GM12878 (cell line): ENCODE results near the gene DNAJC12. TPM values are rescaled to one million over a fixed set of nuclear protein-coding genes. Genes with fewer than 3 reads are reported as not detected.

Experiments
- ATAC-seq: fragments of 200-7000 bp; cut with Tn5 transposase; 3 replicates; pipeline ENCODE4 v1.9.1; 2020; ENCODE audit warnings: mild to moderate bottlenecking, moderate library complexity
- Bru-seq: library from RNA; stranded (reverse); fragments of 400-500 nt; gene quantifications from one replicate; lab custom pipeline; 2021; lab: Mats Ljungman, UMichigan
- BruChase-seq, 2 experiments: library from RNA; stranded (reverse); fragments of 400-500 nt; gene quantifications; one replicate each; lab custom pipeline; 2021; lab: Mats Ljungman, UMichigan
- BruUV-seq: library from RNA; stranded (reverse); fragments of 400-500 nt; replicated peaks from 2 replicates; lab custom pipeline; 2021; lab: Mats Ljungman, UMichigan
- CTCF ChIA-PET: fragments of 300-600 bp; sonication (Branson Sonifier 250); formaldehyde crosslinking; extraction: SDS; loops from one replicate; lab custom pipeline; 2021; ENCODE audit warnings: inconsistent platforms; lab: Yijun Ruan, JAX
- POLR2A ChIA-PET: fragments of 350-600 bp; formaldehyde crosslinking; extraction: SDS; loops from one replicate; lab custom pipeline; 2021; ENCODE audit warnings: inconsistent platforms; lab: Charles Lee
- RAD21 ChIA-PET: fragments of 300-600 bp; sonication (Branson Sonifier 250); formaldehyde crosslinking; loops from one replicate; lab custom pipeline; 2023; ENCODE audit warnings: antibody characterized with exemption; ENCODE audit not compliant: unreplicated experiment; lab: Charles Lee
- SMC1A ChIA-PET: fragments of 300-600 bp; sonication (Branson Sonifier 250); formaldehyde crosslinking; loops from one replicate; lab custom pipeline; 2023; ENCODE audit not compliant: unreplicated experiment, uncharacterized antibody; lab: Charles Lee
- DNase-seq: peaks from one replicate; pipeline ENCODE4 v3.0.0-alpha.2; 2011; ENCODE audit warnings: low read depth, low spot score
- FAIRE-seq: peaks from 3 replicates; lab custom pipeline; 2011; peaks lifted over from hg19 to GRCh38; lab: Jason Lieb, UNC
- H2AFZ ChIP-seq: 2 replicates; pipeline ENCODE4 v1.6.0; 2011; ENCODE audit warnings: low read depth, low read length, control low read depth; ENCODE audit not compliant: control insufficient read depth
- H3K27ac ChIP-seq: 2 replicates; pipeline ENCODE4 v1.5.1; 2011; ENCODE audit warnings: control low read depth; ENCODE audit not compliant: control insufficient read depth, insufficient read depth
- H3K27me3 ChIP-seq, 2 experiments: replicated peaks in 1 of 2; 2 replicates each; pipeline versions ENCODE4 v1.6.0 to v1.6.1; 2011; ENCODE audit warnings: low read length in 1 of 2; ENCODE audit not compliant: control insufficient read depth in 2 of 2, insufficient read depth in 2 of 2
- H3K36me3 ChIP-seq, 2 experiments: 2 replicates each; pipeline ENCODE4 v1.5.1; 2011; ENCODE audit warnings: low read length in 1 of 2; ENCODE audit not compliant: control insufficient read depth in 2 of 2, insufficient read depth in 2 of 2
- H3K4me1 ChIP-seq: 2 replicates; pipeline ENCODE4 v1.6.1; 2011; ENCODE audit warnings: mild to moderate bottlenecking, low read length, moderate library complexity, mixed read lengths; ENCODE audit not compliant: control insufficient read depth, insufficient read depth
- H3K4me2 ChIP-seq: 2 replicates; pipeline ENCODE4 v1.6.0; 2011; ENCODE audit warnings: control low read depth; ENCODE audit not compliant: control insufficient read depth, insufficient read depth
- H3K4me3 ChIP-seq: fragments of 200-600 bp; sonication (generic); 2 replicates; pipeline ENCODE4 v1.5.1; 2016
- H3K79me2 ChIP-seq: 2 replicates; pipeline ENCODE4 v1.6.0; 2011; ENCODE audit warnings: low read length; ENCODE audit not compliant: control insufficient read depth, insufficient read depth
- H3K9ac ChIP-seq: 2 replicates; pipeline ENCODE4 v1.8.0; 2011; ENCODE audit warnings: low read length, control low read depth, mixed read lengths; ENCODE audit not compliant: control insufficient read depth, insufficient read depth
- H3K9me3 ChIP-seq: replicated peaks from 3 replicates; pipeline ENCODE4 v1.5.1; 2011; ENCODE audit warnings: mild to moderate bottlenecking, low read length; ENCODE audit not compliant: control insufficient read depth, insufficient read depth
- H4K20me1 ChIP-seq: 2 replicates; pipeline ENCODE4 v1.6.0; 2011; ENCODE audit not compliant: control insufficient read depth, insufficient read depth
- CREM ChIP-seq: IDR thresholded peaks from 2 replicates; pipeline ENCODE4 v1.6.1; 2014; ENCODE audit warnings: antibody characterized with exemption, low read depth
- HCFC1 ChIP-seq: fragments of 150-350 bp; IDR thresholded peaks from 2 replicates; pipeline ENCODE4 v1.6.1; 2014; ENCODE audit warnings: low read length
- IKZF1 ChIP-seq: fragments of 450-650 bp; conservative IDR thresholded peaks from 2 replicates; pipeline ENCODE4 v1.6.1; 2017; ENCODE audit warnings: antibody characterized with exemption, mild to moderate bottlenecking
- NFYB ChIP-seq: IDR thresholded peaks from 2 replicates; pipeline ENCODE4 v1.6.1; 2011; ENCODE audit warnings: low read depth, mild to moderate bottlenecking, low read length, improper control_type of control experiment, moderate library complexity; ENCODE audit not compliant: insufficient read depth
- RAD51 ChIP-seq: fragments of 450-650 bp; IDR thresholded peaks from 2 replicates; pipeline ENCODE4 v1.6.1; 2016; ENCODE audit warnings: moderate library complexity, mild to moderate bottlenecking, inconsistent platforms
- RBBP5 ChIP-seq: fragments of 200-600 bp; sonication (generic); conservative IDR thresholded peaks from 2 replicates; pipeline ENCODE4 v1.6.1; 2016
- RFX5 ChIP-seq: IDR thresholded peaks from 2 replicates; pipeline ENCODE4 v1.6.1; 2011; ENCODE audit warnings: low read depth, low read length, improper control_type of control experiment
- SIX5 ChIP-seq: IDR thresholded peaks from 2 replicates; pipeline ENCODE4 v1.6.1; 2011; ENCODE audit warnings: mild to moderate bottlenecking, low read depth, low read length, moderate library complexity; ENCODE audit not compliant: severe bottlenecking
- SRF ChIP-seq, 2 experiments: IDR thresholded peaks; 2 replicates each; pipeline ENCODE4 v1.6.1; 2011; ENCODE audit warnings: low read depth in 2 of 2, low read length in 2 of 2, mild to moderate bottlenecking in 1 of 2, moderate library complexity in 1 of 2
- TAF1 ChIP-seq: IDR thresholded peaks from 2 replicates; pipeline ENCODE4 v1.6.1; 2011; ENCODE audit warnings: mild to moderate bottlenecking, low read depth, low read length, borderline replicate concordance
- USF2 ChIP-seq: IDR thresholded peaks from 2 replicates; pipeline ENCODE4 v1.6.1; 2011; ENCODE audit warnings: low read depth, low read length, improper control_type of control experiment, borderline replicate concordance
- ZNF592 ChIP-seq: fragments of 450-650 bp; IDR thresholded peaks from 2 replicates; pipeline ENCODE4 v1.6.1; 2017; ENCODE audit warnings: mild to moderate bottlenecking, moderate library complexity
- WGBS: methylation state at CpG from one replicate; pipeline ENCODE4 v1.1.6; 2016; ENCODE audit warnings: low lambda C conversion rate; ENCODE audit not compliant: insufficient replicate concordance, insufficient coverage; ENCODE audit errors: missing lambda C conversion rate; 5-methylcytosine and 5-hydroxymethylcytosine counted together
- in situ Hi-C: fragments of 300-500 bp; cut with MboI; formaldehyde crosslinking; loops from 9 replicates; pipeline ENCODE4 v1.14.3; 2018; ENCODE audit warnings: mixed read lengths
- intact Hi-C: fragments of 100-400 bp; cut with micrococcal nuclease; formaldehyde crosslinking; loops from one replicate; pipeline ENCODE4 v1.14.2; 2022; ENCODE audit not compliant: unreplicated experiment
- long read RNA-seq, 2 experiments: library from polyadenylated mRNA; unstranded; transcript quantifications; one replicate each; pipeline ENCODE4 v2.0.0, GENCODE V29; 2019 to 2020
- polyA minus RNA-seq, 3 experiments: library from RNA; depleted of rRNA, polyadenylated mRNA; stranded (reverse); fragments of >200 nt; gene quantifications; 2 replicates each; pipeline ENCODE4 v1.2.3, GENCODE V29; 2011
- polyA plus RNA-seq, 11 experiments: library from polyadenylated mRNA; depleted of rRNA in 4 of 11; unstranded in 6 of 11; stranded (reverse) in 5 of 11; fragments of >200 nt; fragmentation: Nextera tagmentation in 4 of 11; fragmentation: Illumina TruSeq in 1 of 11; extraction: Ambion mirVana in 4 of 11; extraction: Trizol in 1 of 11; gene quantifications; 1 replicate in 1 of 11; 2 replicates in 10 of 11; pipeline versions ENCODE4 v1.2.1 to v1.2.3, GENCODE V29; 2011 to 2016; ENCODE audit warnings: inconsistent platforms in 2 of 11, missing spikeins in 2 of 11, low read depth in 1 of 11
- total RNA-seq, 4 experiments: library from RNA; depleted of rRNA in 3 of 4; stranded (reverse); fragments of >200 nt in 3 of 4; fragmentation: Illumina TruSeq in 1 of 4; extraction: Trizol in 1 of 4; gene quantifications; 2 replicates each; pipeline versions ENCODE4 v1.2.1 to v1.2.3, GENCODE V29; 2013 to 2021

DNAJC12 gene
- total RNA-seq (2013; cell fraction: nucleolus; rRNA removed) = 8.1 and 8.5 TPM in 2 replicates
- total RNA-seq (2014; rRNA removed) = 1.7 and 1.8 TPM in 2 replicates
- total RNA-seq (2014; rRNA removed; fragmentation: Illumina TruSeq; extraction: Trizol) = 2.6 and 2.7 TPM in 2 replicates
- 1.2 and 2.1 TPM in 2 replicates for total RNA-seq (2021)
- 0.34 TPM for polyA plus RNA-seq (2011; ENCODE audit: low read depth)
- 4.2 and 7.4 TPM in 2 replicates for polyA plus RNA-seq (2011; rRNA removed)
- polyA plus RNA-seq (2011; cell fraction: cytosol; rRNA removed) = 1.9 and 2.2 TPM in 2 replicates
- 2.1 and 2.3 TPM in 2 replicates for polyA plus RNA-seq (2011; cell fraction: nucleus; rRNA removed)
- polyA plus RNA-seq (2012) = 0.59 and 0.65 TPM in 2 replicates
- polyA plus RNA-seq (2014; fragmentation: Illumina TruSeq; extraction: Trizol) = 3.5 and 5.9 TPM in 2 replicates
- polyA plus RNA-seq (2014; fragmentation: Nextera tagmentation; extraction: Ambion mirVana) = 1 to 10 TPM; 3.3 to 4.5 TPM
- polyA plus RNA-seq (2014; rRNA removed) = 1.1 and 1.2 TPM in 2 replicates
- polyA plus RNA-seq (2016; fragmentation: Nextera tagmentation; extraction: Ambion mirVana) = 1 to 10 TPM; 2.7 to 4.1 TPM
- 0.62 and 0.95 TPM in 2 replicates for polyA minus RNA-seq (2011; rRNA and poly(A)+ RNA removed)
- 2.8 TPM in 1 of 2 replicates, not detected in the other for polyA minus RNA-seq (2011; cell fraction: cytosol; rRNA and poly(A)+ RNA removed)
- 0.36 and 0.48 TPM in 2 replicates for polyA minus RNA-seq (2011; cell fraction: nucleus; rRNA and poly(A)+ RNA removed)
- percentile 30 among the genes with signal in this experiment for Bru-seq, nascent RNA
- BruChase-seq, experiment 1, labeled RNA remaining after a 6-hour chase = percentile 25 among the genes with signal in this experiment
- BruChase-seq, experiment 2, labeled RNA remaining after a 2-hour chase = percentile 24 among the genes with signal in this experiment
- long read RNA-seq, experiment 1, partial matches to known transcripts = 0 of 1 reads
- long read RNA-seq, experiment 1, other reads (novel, unspliced or antisense) = 0 of 1 reads
- long read RNA-seq, experiment 2, transcript DNAJC12-201 (5 exons, 1,201 nt) = major isoform, 7 of 10 reads
- long read RNA-seq, experiment 2, partial matches to known transcripts = 0 of 10 reads
- long read RNA-seq, experiment 2, other reads (novel, unspliced or antisense) = 2 of 10 reads

GRCh38 chr10:67837541-67838314, at the start of gene DNAJC12:
Gene DNAJC12, minus strand, starts transcription at chr10:67838188. Its CDS starts 177 bp downstream, at chr10:67838011.
- POLR2A ChIA-PET = interaction anchor here (0.6 to 1.4 kb wide), 2 partner anchors 12 to 471 kb away, joined by 4 read pairs; no protein-coding TSS in a partner anchor
- Histone ChIP-seq H3K9me3 (no peaks in the 10 kb centered on the region; the same call in 2 of the 3 replicates), H4K20me1 (no peaks in the 10 kb centered on the region), H3K27me3 (no peaks in the 10 kb centered on the region), H3K36me3 (no peaks in the 10 kb centered on the region), H3K4me3 (no peak within 1 kb of the TSS), H3K4me1 (no peaks in the 10 kb centered on the region), H3K79me2 (no peaks in the 10 kb centered on the region), H3K4me2 (no peak within 1 kb of the TSS), H3K9ac (no peak within 1 kb of the TSS), H3K27ac (no peak within 1 kb of the TSS), H2AFZ (no peak within 1 kb of the TSS; the same call in 1 of the 2 replicates)
- in situ Hi-C loops (no loop called here), intact Hi-C loops (no loop called here)
- FAIRE-seq (no peak), ATAC-seq (peak; percentile 99), DNase-seq (no peak)
- RAD21 ChIA-PET = interaction anchor here (1.5 to 1.8 kb wide), 2 partner anchors 18 to 49 kb away, joined by 5 to 8 read pairs; no protein-coding TSS in a partner anchor
- SMC1A ChIA-PET = interaction anchor here (0.5 to 2.2 kb wide), 6 partner anchors 9 to 317 kb away, joined by 3 to 8 read pairs (median 6); no protein-coding TSS in a partner anchor
- 29% methylated on average over 5 of the region's 5 CpGs for WGBS
- CTCF ChIA-PET = interaction anchor here (0.6 to 2.6 kb wide), 8 partner anchors 17 to 463 kb away, joined by 3 to 20 read pairs (median 4); no protein-coding TSS in a partner anchor
- TF ChIP-seq HCFC1 = peak; percentile 58
- TF ChIP-seq USF2 = peak; percentile 46; the same call in 1 of the 2 replicates
- no peak for TF ChIP-seq SRF (IDR thresholded peaks at IDR 0.05; ENCODE audit: low read depth in 2 of 2, low read length in 2 of 2)
- TF ChIP-seq RBBP5 = no peak
- no peak for TF ChIP-seq CREM
- TF ChIP-seq NFYB = 0 out of 2 replicates have a peak, but pooled peaks have one; percentile 14
- TF ChIP-seq ZNF592 = no peak
- TF ChIP-seq SIX5 = peak; percentile 60
- peak; percentile 64; the same call in 1 of the 2 replicates for TF ChIP-seq RAD51
- TF ChIP-seq IKZF1 = no peak
- TF ChIP-seq TAF1 = no peak
- TF ChIP-seq RFX5 = no peak
- no TSS peak for BruUV-seq
